Vagina (tissue), 2 donors: ENCODE data around the gene TEX2.

ENCODE experiments used
- CTCF ChIP-seq, 3 experiments: fragments of 450-650 bp in 2 of 3; fragments of 200-600 bp in 1 of 3; sonication (generic) in 1 of 3; IDR thresholded peaks; one replicate each; pipeline ENCODE4 v1.5.1; 2017 to 2019; ENCODE audit warnings: antibody characterized with exemption in 3 of 3, mild to moderate bottlenecking in 2 of 3, moderate library complexity in 2 of 3
- POLR2A ChIP-seq, 2 donors: fragments of 450-650 bp; IDR thresholded peaks; one replicate each; pipeline ENCODE4 v1.6.1; 2017; ENCODE audit warnings: antibody characterized with exemption in 2 of 2, mild to moderate bottlenecking in 2 of 2, moderate library complexity in 2 of 2

- TF ChIP-seq CTCF (IDR thresholded peaks at IDR 0.05) (no peak), POLR2A (IDR thresholded peaks at IDR 0.05) (no peak)
Observed at GRCh38 chr17:64131606-64132270, 131.3 kb downstream of the TEX2 start.
